Karpas-422 (cell line): ENCODE measurements around the gene PHTF1. TPM values are rescaled to one million over a fixed set of nuclear protein-coding genes. Genes with fewer than 3 reads are reported as not detected.
"Not testable (repeated sequence)": the region's sequence is repeated elsewhere in the genome, so short reads cannot be mapped to it uniquely, and the experiment has no call there.

Experiments used
- DNase-seq: peaks from one replicate; pipeline ENCODE4 v3.0.0-alpha.2; 2015
- H2AFZ ChIP-seq: fragments of 200-600 bp; sonication (generic); 2 replicates; pipeline ENCODE4 v1.6.1; 2014; ENCODE audit warnings: antibody characterized with exemption, low read length, mixed read lengths
- H3K27ac ChIP-seq: fragments of 200-600 bp; sonication (generic); 2 replicates; pipeline ENCODE4 v1.5.1; 2014; ENCODE audit warnings: mild to moderate bottlenecking, low read length, moderate library complexity
- H3K27me3 ChIP-seq: fragments of 200-600 bp; sonication (generic); 2 replicates; pipeline ENCODE4 v1.6.1; 2014; ENCODE audit warnings: low read length, mixed read lengths
- H3K36me3 ChIP-seq: fragments of 200-600 bp; sonication (generic); 2 replicates; pipeline ENCODE4 v1.6.1; 2014; ENCODE audit warnings: low read length, mixed read lengths; ENCODE audit not compliant: insufficient read depth
- H3K4me1 ChIP-seq: fragments of 200-600 bp; sonication (generic); 2 replicates; pipeline ENCODE4 v1.6.1; 2014; ENCODE audit warnings: mild to moderate bottlenecking, low read length, mixed read lengths
- H3K4me2 ChIP-seq: fragments of 200-600 bp; sonication (generic); 2 replicates; pipeline ENCODE4 v1.6.1; 2014; ENCODE audit warnings: low read length, low read depth, mild to moderate bottlenecking; ENCODE audit not compliant: poor library complexity, severe bottlenecking
- H3K4me3 ChIP-seq: fragments of 200-600 bp; sonication (generic); 2 replicates; pipeline ENCODE4 v1.5.1; 2014; ENCODE audit warnings: mild to moderate bottlenecking, antibody characterized with exemption, low read length, mixed read lengths
- H3K79me2 ChIP-seq: fragments of 200-600 bp; sonication (generic); 2 replicates; pipeline ENCODE4 v1.6.1; 2014; ENCODE audit warnings: mild to moderate bottlenecking, low read length, mixed read lengths
- H3K9ac ChIP-seq: fragments of 200-600 bp; sonication (generic); 2 replicates; pipeline ENCODE4 v1.6.0; 2014; ENCODE audit warnings: low read length
- H3K9me2 ChIP-seq: fragments of 200-600 bp; sonication (generic), shearing (Covaris generic); replicated peaks from 2 replicates; pipeline ENCODE4 v1.6.0; 2014; ENCODE audit warnings: mild to moderate bottlenecking, low read length, moderate library complexity; ENCODE audit not compliant: insufficient read depth
- H3K9me3 ChIP-seq: fragments of 300-700, 200-600 bp; sonication (generic); 2 replicates; pipeline ENCODE4 v1.6.1; 2014; ENCODE audit warnings: low read length, mixed read lengths
- H4K20me1 ChIP-seq: fragments of 200-600 bp; sonication (generic); 2 replicates; pipeline ENCODE4 v1.6.1; 2014; ENCODE audit warnings: mild to moderate bottlenecking, antibody characterized with exemption, low read length, low read depth; ENCODE audit not compliant: insufficient read depth
- total RNA-seq: library from RNA; depleted of rRNA; stranded (reverse); fragments of >200 nt; shearing (Covaris generic); gene quantifications from 2 replicates; pipeline ENCODE4 v1.2.3, GENCODE V29; 2014; ENCODE audit warnings: low replicate concordance

Gene PHTF1
- total RNA-seq, 1 experiment from 2014 or later, result 53.1 TPM

DNA sequence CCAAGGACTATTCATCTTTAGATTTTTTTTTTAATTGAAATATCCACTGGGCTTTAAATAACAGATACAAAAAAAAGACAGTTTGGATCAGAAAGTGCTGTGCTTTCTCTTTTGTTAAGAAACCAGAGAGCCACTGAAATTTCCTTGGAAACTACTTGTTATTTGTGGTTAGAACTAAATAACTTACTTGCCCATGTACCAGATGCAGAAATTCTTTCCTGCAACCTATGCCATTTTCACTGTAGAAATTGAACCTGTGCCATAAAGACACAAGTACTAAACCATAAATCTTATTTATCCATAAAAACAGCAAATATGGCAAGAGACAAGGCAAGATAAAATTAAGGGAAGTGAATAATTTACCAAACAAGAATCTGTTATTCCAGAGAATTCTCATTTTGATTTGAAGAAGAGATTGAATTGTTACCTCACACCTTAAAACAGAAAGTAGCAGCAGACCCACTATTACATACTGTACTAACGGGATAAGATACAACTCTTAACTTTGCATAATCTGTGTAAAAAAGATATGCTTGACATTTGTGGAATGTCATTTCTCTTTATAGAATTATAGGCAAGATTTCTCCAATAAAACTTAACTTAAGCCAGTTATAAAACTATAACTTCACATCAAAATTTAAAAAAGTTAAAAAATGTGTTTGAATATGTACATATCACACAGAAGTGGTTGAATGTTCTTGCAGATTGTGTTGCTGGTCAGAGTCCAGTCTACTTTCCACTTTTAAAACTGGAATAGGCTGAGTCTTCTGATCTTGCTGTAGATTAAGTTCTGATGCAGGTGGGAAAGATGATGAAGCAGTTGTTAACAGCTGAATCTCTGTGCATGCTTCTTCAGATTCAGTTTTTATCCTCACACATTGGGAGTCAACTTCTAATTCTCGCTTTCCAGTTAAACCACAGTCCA is 6.3 kb upstream of the PHTF1 start:
- Histone ChIP-seq H3K9me3 (no peaks in the 10 kb centered on the region), H3K4me2 (no peak overlapping the region), H3K27me3 (no peaks in the 10 kb centered on the region), H3K4me3 (no peak overlapping the region), H3K36me3 (peaks cover 13% of the 10 kb centered on the region), H3K79me2 (peaks cover 19% of the 10 kb centered on the region), H3K27ac (no peak overlapping the region), H2AFZ (no peak overlapping the region), H3K9ac (no peak overlapping the region), H3K4me1 (peaks cover 30% of the 10 kb centered on the region), H3K9me2 (no peaks in the 10 kb centered on the region), H4K20me1 (no peaks in the 10 kb centered on the region)
- no peak for DNase-seq

DNA sequence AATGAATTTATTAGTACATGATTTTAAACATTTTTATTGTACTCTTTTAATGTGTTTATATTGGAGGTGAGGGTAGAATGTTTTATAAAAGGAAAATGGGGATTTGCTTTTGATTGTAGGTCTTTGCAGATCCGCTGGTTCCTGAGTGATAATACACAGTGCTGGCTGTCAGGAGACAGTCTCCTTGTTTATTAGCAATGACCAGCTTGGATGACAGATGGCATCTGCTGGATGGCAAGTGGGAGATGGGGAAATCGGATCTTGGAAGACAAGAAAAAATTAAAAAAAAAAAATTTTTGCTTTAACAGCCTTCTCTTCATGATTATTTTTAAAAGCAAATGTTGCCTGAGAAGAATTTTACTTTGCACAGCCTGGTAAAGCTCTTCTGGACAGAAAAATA is 4.4 kb upstream of the PHTF1 start:
- H3K4me1 ChIP-seq, result peaks cover 24% of the 10 kb centered on the region
- no peak overlapping the region for H3K4me3 ChIP-seq
- H3K4me2 ChIP-seq, result no peak overlapping the region
- H2AFZ ChIP-seq, result no peak overlapping the region
- no peaks in the 10 kb centered on the region for H3K9me3 ChIP-seq
- no peaks in the 10 kb centered on the region for H3K9me2 ChIP-seq
- no peaks in the 10 kb centered on the region for H4K20me1 ChIP-seq
- H3K36me3 ChIP-seq, result peaks cover 13% of the 10 kb centered on the region
- H3K9ac ChIP-seq, result no peak overlapping the region
- no peaks in the 10 kb centered on the region for H3K27me3 ChIP-seq
- H3K27ac ChIP-seq, result no peak overlapping the region
- peaks cover 8% of the 10 kb centered on the region for H3K79me2 ChIP-seq
- no peak for DNase-seq

DNA sequence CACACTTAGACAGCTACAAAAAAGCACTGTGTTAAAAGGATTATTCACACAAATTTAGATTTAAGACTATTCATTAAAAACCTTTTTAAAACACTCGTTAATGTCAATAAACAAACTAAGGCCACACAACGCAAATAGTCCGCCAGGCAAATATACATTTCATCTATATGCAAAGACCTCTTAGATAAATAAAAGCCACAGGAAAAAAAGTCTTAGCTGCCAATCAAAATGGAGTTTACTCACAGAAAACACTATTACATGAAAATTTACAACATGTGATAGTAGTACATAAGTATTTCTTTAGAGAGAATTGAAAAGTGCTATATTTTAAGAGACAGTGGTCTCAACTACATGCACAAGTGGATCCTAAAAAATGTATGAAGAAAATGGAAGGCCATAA is 2.7 kb upstream of the PHTF1 start:
- H4K20me1 ChIP-seq, result no peaks in the 10 kb centered on the region
- no peak for DNase-seq
- H3K9me2 ChIP-seq, result no peaks in the 10 kb centered on the region
- no peak overlapping the region for H2AFZ ChIP-seq
- peaks cover 32% of the 10 kb centered on the region for H3K4me1 ChIP-seq
- peaks cover 22% of the 10 kb centered on the region for H3K79me2 ChIP-seq
- H3K36me3 ChIP-seq, result peaks cover 10% of the 10 kb centered on the region
- no peak overlapping the region for H3K4me3 ChIP-seq
- no peaks in the 10 kb centered on the region for H3K9me3 ChIP-seq
- no peak overlapping the region for H3K27ac ChIP-seq
- H3K9ac ChIP-seq, result no peak overlapping the region
- H3K4me2 ChIP-seq, result no peak overlapping the region
- H3K27me3 ChIP-seq, result no peaks in the 10 kb centered on the region

DNA sequence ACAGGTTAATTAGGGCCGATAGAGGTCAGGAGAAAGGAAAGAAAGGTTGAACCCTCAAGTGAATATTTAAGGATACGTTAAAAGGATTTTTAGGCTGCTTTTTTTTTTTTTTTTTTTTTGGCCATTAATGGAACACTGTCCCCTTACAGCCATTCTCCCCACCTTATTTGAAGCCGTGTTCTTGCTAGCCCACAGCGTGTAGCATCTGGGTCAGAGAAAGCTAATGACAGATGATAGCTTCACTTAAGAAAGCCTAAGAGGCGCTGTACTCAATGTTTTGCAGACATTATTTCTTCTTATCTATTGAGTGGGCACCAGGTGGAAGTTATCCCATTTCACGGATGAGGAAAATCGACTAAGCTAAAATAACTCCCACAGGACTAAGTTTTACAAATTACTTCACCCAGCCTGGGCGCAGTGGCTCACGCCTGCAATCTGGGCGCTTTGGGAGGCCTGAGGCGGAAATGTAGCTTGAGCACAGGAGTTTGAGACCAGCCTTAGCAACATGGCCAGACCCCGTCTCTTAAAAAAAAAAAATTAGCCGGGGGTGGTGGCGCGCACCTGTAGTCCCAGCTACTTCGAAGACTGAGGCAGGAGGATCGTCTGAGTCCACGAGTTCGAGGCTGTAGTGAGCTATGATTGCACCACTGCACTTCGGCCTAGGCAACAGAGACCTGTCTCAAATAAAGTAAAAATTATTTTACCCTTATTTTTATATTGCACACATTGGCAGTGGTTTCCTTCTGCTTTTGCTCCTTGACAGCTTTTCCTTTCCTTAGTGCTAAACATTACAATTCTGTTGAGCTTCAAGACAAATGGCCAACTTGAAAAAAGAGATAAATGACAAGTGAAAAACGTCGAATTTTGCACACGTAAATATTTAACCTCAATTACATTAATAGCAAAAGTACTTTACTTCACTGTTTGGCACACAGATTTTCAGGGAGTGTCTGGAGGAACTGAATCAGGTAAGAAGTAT is 1.1 kb upstream of the PHTF1 start:
- no peak for DNase-seq
- peak overlapping the region; percentile 84 for H3K4me3 ChIP-seq
- H3K9me3 ChIP-seq, result no peaks in the 10 kb centered on the region

DNA sequence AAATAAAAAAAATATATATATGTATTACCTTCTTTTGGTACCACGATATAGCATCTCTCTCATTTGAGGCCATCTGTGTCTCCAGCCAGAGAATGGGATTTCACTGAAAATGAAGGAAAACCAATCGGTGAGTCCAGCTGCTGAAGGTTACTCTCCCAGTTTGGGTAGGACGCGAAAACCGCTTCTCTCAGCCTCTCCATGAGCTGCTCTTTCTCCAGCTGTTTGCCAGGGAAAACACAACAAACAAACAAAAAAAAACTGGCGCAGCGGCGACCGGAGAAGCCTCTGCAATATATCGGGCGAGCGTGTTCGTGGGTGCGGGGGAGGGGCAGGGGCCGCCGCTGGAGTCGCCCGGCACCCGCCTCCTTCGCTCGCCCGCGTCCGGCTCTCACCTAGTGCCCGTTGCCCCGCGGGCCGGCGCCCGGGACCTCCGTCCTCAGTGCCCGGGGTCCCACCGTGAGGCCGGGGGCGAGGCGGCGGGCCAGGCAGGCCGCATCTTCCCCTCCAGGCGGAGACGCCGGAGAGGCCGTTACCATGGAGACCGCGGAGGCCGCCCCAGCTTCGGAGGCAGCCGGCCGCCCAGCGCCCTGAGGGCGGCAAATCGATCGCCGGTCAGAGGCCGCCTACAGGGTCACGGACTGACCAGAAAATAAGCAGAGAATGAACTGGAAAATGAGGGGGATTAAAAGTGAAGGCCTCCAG is 504 bp downstream of the PHTF1 start:
- peaks cover 52% of the 10 kb centered on the region for H3K79me2 ChIP-seq
- peak; percentile 82 for DNase-seq
- peak overlapping the region; percentile 95 for H3K4me2 ChIP-seq
- H3K27me3 ChIP-seq, result no peaks in the 10 kb centered on the region
- peak overlapping the region; percentile 97 for H3K9ac ChIP-seq
- peak overlapping the region; percentile 51; the same call in 1 of the 2 replicates for H2AFZ ChIP-seq
- H3K27ac ChIP-seq, result peak overlapping the region; percentile 89
- H3K9me3 ChIP-seq, result no peaks in the 10 kb centered on the region
- H3K4me3 ChIP-seq, result peak overlapping the region; percentile 84
- no peaks in the 10 kb centered on the region for H3K9me2 ChIP-seq
- H3K36me3 ChIP-seq, result peaks cover 30% of the 10 kb centered on the region
- peaks cover 48% of the 10 kb centered on the region for H3K4me1 ChIP-seq
- no peaks in the 10 kb centered on the region for H4K20me1 ChIP-seq

More for the DNA sequence above, 1.1 kb upstream of the PHTF1 start:
- Histone ChIP-seq H3K27me3 (no peaks in the 10 kb centered on the region), H3K9ac (peak overlapping the region; percentile 97), H3K79me2 (peaks cover 38% of the 10 kb centered on the region), H3K9me2 (no peaks in the 10 kb centered on the region), H2AFZ (peak overlapping the region; percentile 92), H3K4me1 (peaks cover 44% of the 10 kb centered on the region), H3K36me3 (peaks cover 17% of the 10 kb centered on the region), H3K27ac (peak overlapping the region; percentile 89), H4K20me1 (no peaks in the 10 kb centered on the region), H3K4me2 (peak overlapping the region; percentile 95)

DNA sequence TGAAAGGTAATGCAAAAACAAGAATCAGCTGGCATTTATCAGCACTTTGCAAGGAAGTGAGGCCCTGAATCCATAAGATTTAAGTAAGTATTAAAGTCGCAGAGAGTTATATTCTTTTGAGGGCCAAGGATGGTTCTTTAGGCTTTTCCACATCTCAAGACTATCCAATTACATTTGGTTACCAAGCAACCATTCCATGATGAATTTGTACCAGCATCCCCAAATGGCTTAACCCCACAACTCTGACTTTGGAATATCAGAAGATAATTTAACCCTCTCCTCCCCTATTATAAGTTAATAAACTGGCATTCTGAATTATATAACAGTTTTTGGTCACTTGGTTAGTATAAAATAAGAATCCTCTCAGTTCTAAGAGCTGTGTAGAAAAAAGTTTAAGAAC is 2.8 kb downstream of the PHTF1 start:
- Histone ChIP-seq H3K9me2 (no peaks in the 10 kb centered on the region), H3K4me2 (peak overlapping the region; percentile 95), H3K4me3 (peak overlapping the region; percentile 84; the same call in 1 of the 2 replicates), H3K36me3 (peaks cover 44% of the 10 kb centered on the region), H3K79me2 (peaks cover 72% of the 10 kb centered on the region), H4K20me1 (no peaks in the 10 kb centered on the region), H3K4me1 (peaks cover 45% of the 10 kb centered on the region), H3K27ac (no peak overlapping the region), H3K9ac (0 out of 2 replicates have a peak overlapping the region, but pooled peaks have one; percentile 0), H3K27me3 (no peaks in the 10 kb centered on the region), H2AFZ (no peak overlapping the region), H3K9me3 (no peaks in the 10 kb centered on the region)
- no peak for DNase-seq

DNA sequence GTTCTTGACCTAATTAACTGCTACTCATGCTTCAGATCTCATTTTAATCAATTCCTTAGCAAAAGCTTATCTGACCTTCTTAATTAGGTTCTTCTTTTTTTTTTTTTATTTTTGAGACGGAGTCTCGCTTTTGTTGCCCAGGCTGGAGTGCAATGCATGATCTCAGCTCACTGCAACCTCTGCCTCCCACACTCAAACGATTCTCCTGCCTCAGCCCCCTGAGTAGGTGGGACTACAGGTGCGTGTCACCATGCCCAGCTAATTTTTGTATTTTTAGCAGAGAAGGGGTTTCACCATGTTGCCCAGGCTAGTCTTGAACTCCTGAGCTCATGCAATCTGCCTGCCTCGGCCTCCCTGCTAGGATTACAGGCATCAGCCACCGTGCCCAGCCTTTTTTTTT is 6.0 kb downstream of the PHTF1 start:
- peaks cover 31% of the 10 kb centered on the region for H3K4me1 ChIP-seq
- H4K20me1 ChIP-seq, H3K9me3 ChIP-seq, H3K4me2 ChIP-seq, H3K9me2 ChIP-seq, H2AFZ ChIP-seq, H3K27me3 ChIP-seq, H3K4me3 ChIP-seq, H3K9ac ChIP-seq, H3K27ac ChIP-seq, DNase-seq: not testable (repeated sequence)
- H3K79me2 ChIP-seq, result peaks cover 84% of the 10 kb centered on the region
- peaks cover 59% of the 10 kb centered on the region for H3K36me3 ChIP-seq
